Thoracic aorta (tissue), 2 donors: ENCODE results near the gene ZNF629. TPM values are rescaled to one million over a fixed set of nuclear protein-coding genes. Genes with fewer than 3 reads are reported as not detected.

Experiments used
- ATAC-seq: fragments of 150-250 bp; one replicate; pipeline ENCODE4 v1.8.0; 2017; ENCODE audit warnings: low read depth; ENCODE audit not compliant: insufficient number of reproducible peaks, low FRiP score
- DNase-seq: peaks from one replicate; pipeline ENCODE4 v3.0.0-alpha.2; 2020; ENCODE audit warnings: low spot score
- H3K27ac ChIP-seq, 2 donors: fragments of 200-600 bp; sonication (generic); 1 replicate in 1 of 2; 2 replicates in 1 of 2; pipeline ENCODE4 v1.5.1; 2016; ENCODE audit warnings: mild to moderate bottlenecking in 2 of 2, moderate library complexity in 2 of 2
- H3K27me3 ChIP-seq: fragments of 200-600 bp; sonication (generic); replicated peaks from 2 replicates; pipeline ENCODE4 v1.6.0; 2016; ENCODE audit warnings: mild to moderate bottlenecking; ENCODE audit not compliant: insufficient read depth
- H3K36me3 ChIP-seq: fragments of 200-600 bp; sonication (generic); one replicate; pipeline ENCODE4 v1.5.1; 2016
- H3K4me1 ChIP-seq, 2 donors: fragments of 200-600 bp; sonication (generic); 1 replicate in 1 of 2; 2 replicates in 1 of 2; pipeline versions ENCODE4 v1.5.1 to v1.6.0; 2016; ENCODE audit warnings: low read depth in 2 of 2, mild to moderate bottlenecking in 1 of 2; ENCODE audit not compliant: control insufficient read depth in 1 of 2
- H3K4me3 ChIP-seq: fragments of 200-600 bp; sonication (generic); 2 replicates; pipeline ENCODE4 v1.5.1; 2016; ENCODE audit warnings: mild to moderate bottlenecking
- H3K9me3 ChIP-seq: fragments of 200-600 bp; sonication (generic); 2 replicates; pipeline ENCODE4 v1.5.1; 2016
- CTCF ChIP-seq: fragments of 200-600 bp; sonication (generic); IDR thresholded peaks from one replicate; pipeline ENCODE4 v1.5.1; 2019; ENCODE audit warnings: antibody characterized with exemption
- total RNA-seq, 2 donors: library from RNA; depleted of rRNA; stranded (reverse); fragments of >200 nt; gene quantifications; one replicate each; pipeline versions ENCODE4 v1.1.0 to v1.2.3, GENCODE V29; 2016

Gene ZNF629
- total RNA-seq, 2 donors from 2014 or later, result 10.7 to 18.8 TPM

- no peaks in the 10 kb centered on the region for H3K27me3 ChIP-seq
- no peak overlapping the region for H3K27ac ChIP-seq
- DNase-seq (no peak), ATAC-seq (no peak)
- no peaks in the 10 kb centered on the region for H3K36me3 ChIP-seq
- no peak overlapping the region for H3K4me3 ChIP-seq
- no peaks in the 10 kb centered on the region for H3K9me3 ChIP-seq
- no peak for TF ChIP-seq CTCF
- H3K4me1 ChIP-seq, result no peaks in the 10 kb centered on the region
These were observed 6.6 kb upstream of the ZNF629 start for GRCh38 chr16:30793508-30794069.

DNA sequence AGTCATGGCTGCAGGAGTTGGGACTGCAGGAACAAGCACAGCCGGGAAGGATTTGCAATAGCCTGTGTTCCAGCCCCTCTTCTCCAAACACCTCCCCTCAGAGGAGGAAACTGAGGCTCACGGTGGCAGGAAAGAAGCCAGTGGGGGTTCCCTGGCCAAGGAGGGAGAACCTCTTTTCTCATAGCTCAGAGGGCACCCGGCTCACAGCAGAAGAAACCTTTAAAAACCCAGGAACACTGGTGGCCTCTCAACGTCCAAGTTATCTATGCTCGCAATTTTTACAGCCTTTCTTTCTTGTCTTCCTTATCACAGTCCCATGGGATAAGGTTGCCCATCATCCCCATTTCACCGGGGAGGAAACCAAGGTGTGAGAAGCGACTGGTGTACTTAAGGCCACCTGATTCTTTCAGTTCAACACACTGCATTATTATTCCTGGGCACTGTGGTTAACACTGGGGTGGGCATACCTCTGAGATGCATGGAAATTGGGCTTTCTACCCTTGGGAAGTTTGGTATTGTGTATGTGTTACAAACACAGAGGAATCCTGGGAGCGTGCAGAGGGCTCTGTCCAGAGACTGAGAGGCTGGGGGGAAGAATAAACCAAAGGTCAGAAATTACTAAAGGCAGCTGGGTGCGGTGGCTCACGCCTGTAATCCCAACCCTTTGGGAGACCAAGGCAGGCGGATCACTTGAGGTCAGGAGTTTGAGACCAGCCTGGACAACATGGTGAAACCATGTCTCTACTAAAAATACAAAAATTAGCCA lies 791 bp upstream of the ZNF629 start:
- TF ChIP-seq CTCF, result no peak
- peak overlapping the region; percentile 84 to 90 for H3K27ac ChIP-seq
- peaks cover 10 to 28% of the 10 kb centered on the region in 2 donors for H3K4me1 ChIP-seq
- DNase-seq (no peak), ATAC-seq (no peak)
- no peaks in the 10 kb centered on the region for H3K27me3 ChIP-seq
- peak overlapping the region; percentile 100 for H3K4me3 ChIP-seq
- H3K9me3 ChIP-seq, result no peaks in the 10 kb centered on the region
- H3K36me3 ChIP-seq, result peaks cover 10% of the 10 kb centered on the region

- H3K4me3 ChIP-seq, result peak overlapping the region; percentile 100
- peak; percentile 42 for ATAC-seq
- peaks cover 23% of the 10 kb centered on the region for H3K36me3 ChIP-seq
- no peaks in the 10 kb centered on the region for H3K27me3 ChIP-seq
- H3K27ac ChIP-seq, result peak overlapping the region; percentile 84 to 90
- no peak for DNase-seq
- H3K4me1 ChIP-seq, result peaks cover 10 to 28% of the 10 kb centered on the region in 2 donors
- no peaks in the 10 kb centered on the region for H3K9me3 ChIP-seq
- no peak for TF ChIP-seq CTCF
These were observed 680 bp downstream of the ZNF629 start for GRCh38 chr16:30786115-30786935.

GRCh38 chr16:30785126-30786106 lies 1.6 kb downstream of the ZNF629 start:
- peaks cover 23% of the 10 kb centered on the region for H3K36me3 ChIP-seq
- no peak for DNase-seq
- no peaks in the 10 kb centered on the region for H3K9me3 ChIP-seq
- no peaks in the 10 kb centered on the region for H3K27me3 ChIP-seq
- no peak for ATAC-seq
- H3K4me3 ChIP-seq, result peak overlapping the region; percentile 100
- no peak for TF ChIP-seq CTCF
- H3K27ac ChIP-seq, result peak overlapping the region in 1 of 2 donors; percentile 84
- H3K4me1 ChIP-seq, result peaks cover 10 to 28% of the 10 kb centered on the region in 2 donors
